Ishikawa (cell line): ENCODE measurements around the gene M1AP.

Source experiments
- CEBPB ChIP-seq: IDR thresholded peaks from 2 replicates; pipeline ENCODE4 v1.6.1; 2012
- EP300 ChIP-seq: IDR thresholded peaks from 2 replicates; pipeline ENCODE4 v1.6.1; 2012; ENCODE audit warnings: borderline replicate concordance
- FOXM1 ChIP-seq: IDR thresholded peaks from 2 replicates; pipeline ENCODE4 v1.6.1; 2012; ENCODE audit warnings: low read depth, borderline replicate concordance
- NFIC ChIP-seq: IDR thresholded peaks from 2 replicates; pipeline ENCODE4 v1.6.1; 2012
- RAD21 ChIP-seq: IDR thresholded peaks from 2 replicates; pipeline ENCODE4 v1.6.1; 2012; ENCODE audit warnings: low read depth
- TAF1 ChIP-seq: IDR thresholded peaks from 2 replicates; pipeline ENCODE4 v1.6.1; 2012; ENCODE audit warnings: low read depth, mild to moderate bottlenecking
- TCF12 ChIP-seq: IDR thresholded peaks from 2 replicates; pipeline ENCODE4 v1.6.1; 2012; ENCODE audit warnings: low read depth
- TEAD4 ChIP-seq: IDR thresholded peaks from 2 replicates; pipeline ENCODE4 v1.6.1; 2012
- YY1 ChIP-seq: IDR thresholded peaks from 2 replicates; pipeline ENCODE4 v1.6.1; 2012; ENCODE audit warnings: low read depth
- ZBTB7A ChIP-seq: IDR thresholded peaks from 2 replicates; pipeline ENCODE4 v1.6.1; 2012; ENCODE audit warnings: low read depth
- TF ChIP-seq, protein P1 (sequence below): IDR thresholded peaks from 2 replicates; pipeline ENCODE4 v1.6.1; 2012
- TF ChIP-seq, protein P2 (sequence below): IDR thresholded peaks from 2 replicates; pipeline ENCODE4 v1.6.1; 2012; ENCODE audit warnings: low read depth, mild to moderate bottlenecking

M1AP gene

DNA sequence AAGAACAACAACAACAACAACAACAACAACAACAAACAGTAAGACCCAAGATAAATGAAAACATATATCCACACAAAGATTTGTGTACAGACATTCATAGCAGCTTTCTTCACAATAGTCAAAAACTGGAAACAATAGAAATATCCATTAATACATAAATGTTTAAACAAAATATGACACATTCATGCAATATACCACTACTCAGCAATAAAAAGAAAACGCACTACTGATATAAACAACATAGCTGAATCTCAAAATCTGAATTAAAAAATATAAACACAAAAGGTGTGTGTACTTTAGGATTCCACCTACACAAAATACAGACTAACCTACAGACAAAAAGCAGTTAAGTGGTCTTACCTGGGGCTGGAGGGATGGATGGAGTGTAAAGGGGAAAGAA lies 51.5 kb downstream of the M1AP start:
- TF ChIP-seq CEBPB (no peak), ZBTB7A (no peak), RAD21 (no peak), TEAD4 (no peak), TAF1 (no peak), TCF12 (no peak), NFIC (no peak), YY1 (no peak), EP300 (no peak)
- TF ChIP-seq, protein P1, sequence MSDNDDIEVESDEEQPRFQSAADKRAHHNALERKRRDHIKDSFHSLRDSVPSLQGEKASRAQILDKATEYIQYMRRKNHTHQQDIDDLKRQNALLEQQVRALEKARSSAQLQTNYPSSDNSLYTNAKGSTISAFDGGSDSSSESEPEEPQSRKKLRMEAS = no peak

- TF ChIP-seq EP300 = no peak
Measured at GRCh38 chr2:74593826-74594772, 54.0 kb downstream of the M1AP start.

DNA sequence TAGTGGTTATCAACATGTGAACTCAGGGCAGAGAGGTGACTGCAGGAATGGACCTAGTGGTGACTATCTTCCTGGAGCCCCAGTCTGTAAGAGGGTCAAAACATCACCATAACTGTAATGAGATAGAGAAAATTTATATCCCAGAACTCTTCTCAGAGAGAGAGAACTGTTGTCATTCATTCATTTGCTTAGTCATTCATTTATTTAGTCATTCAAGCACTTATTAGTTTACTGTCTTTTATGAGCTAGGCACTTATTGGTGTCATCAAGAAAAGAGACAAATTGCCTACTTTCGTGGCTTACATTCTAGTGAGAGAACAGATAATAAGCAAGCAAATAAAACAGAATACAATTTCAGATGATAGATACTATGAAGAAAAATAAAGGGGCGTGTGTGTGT lies 59.5 kb downstream of the M1AP start:
- TF ChIP-seq, protein P2, sequence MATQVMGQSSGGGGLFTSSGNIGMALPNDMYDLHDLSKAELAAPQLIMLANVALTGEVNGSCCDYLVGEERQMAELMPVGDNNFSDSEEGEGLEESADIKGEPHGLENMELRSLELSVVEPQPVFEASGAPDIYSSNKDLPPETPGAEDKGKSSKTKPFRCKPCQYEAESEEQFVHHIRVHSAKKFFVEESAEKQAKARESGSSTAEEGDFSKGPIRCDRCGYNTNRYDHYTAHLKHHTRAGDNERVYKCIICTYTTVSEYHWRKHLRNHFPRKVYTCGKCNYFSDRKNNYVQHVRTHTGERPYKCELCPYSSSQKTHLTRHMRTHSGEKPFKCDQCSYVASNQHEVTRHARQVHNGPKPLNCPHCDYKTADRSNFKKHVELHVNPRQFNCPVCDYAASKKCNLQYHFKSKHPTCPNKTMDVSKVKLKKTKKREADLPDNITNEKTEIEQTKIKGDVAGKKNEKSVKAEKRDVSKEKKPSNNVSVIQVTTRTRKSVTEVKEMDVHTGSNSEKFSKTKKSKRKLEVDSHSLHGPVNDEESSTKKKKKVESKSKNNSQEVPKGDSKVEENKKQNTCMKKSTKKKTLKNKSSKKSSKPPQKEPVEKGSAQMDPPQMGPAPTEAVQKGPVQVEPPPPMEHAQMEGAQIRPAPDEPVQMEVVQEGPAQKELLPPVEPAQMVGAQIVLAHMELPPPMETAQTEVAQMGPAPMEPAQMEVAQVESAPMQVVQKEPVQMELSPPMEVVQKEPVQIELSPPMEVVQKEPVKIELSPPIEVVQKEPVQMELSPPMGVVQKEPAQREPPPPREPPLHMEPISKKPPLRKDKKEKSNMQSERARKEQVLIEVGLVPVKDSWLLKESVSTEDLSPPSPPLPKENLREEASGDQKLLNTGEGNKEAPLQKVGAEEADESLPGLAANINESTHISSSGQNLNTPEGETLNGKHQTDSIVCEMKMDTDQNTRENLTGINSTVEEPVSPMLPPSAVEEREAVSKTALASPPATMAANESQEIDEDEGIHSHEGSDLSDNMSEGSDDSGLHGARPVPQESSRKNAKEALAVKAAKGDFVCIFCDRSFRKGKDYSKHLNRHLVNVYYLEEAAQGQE = no peak
- TF ChIP-seq ZBTB7A = no peak
- no peak for TF ChIP-seq FOXM1
- no peak for TF ChIP-seq RAD21
- no peak for TF ChIP-seq TAF1
- TF ChIP-seq EP300 = no peak

DNA sequence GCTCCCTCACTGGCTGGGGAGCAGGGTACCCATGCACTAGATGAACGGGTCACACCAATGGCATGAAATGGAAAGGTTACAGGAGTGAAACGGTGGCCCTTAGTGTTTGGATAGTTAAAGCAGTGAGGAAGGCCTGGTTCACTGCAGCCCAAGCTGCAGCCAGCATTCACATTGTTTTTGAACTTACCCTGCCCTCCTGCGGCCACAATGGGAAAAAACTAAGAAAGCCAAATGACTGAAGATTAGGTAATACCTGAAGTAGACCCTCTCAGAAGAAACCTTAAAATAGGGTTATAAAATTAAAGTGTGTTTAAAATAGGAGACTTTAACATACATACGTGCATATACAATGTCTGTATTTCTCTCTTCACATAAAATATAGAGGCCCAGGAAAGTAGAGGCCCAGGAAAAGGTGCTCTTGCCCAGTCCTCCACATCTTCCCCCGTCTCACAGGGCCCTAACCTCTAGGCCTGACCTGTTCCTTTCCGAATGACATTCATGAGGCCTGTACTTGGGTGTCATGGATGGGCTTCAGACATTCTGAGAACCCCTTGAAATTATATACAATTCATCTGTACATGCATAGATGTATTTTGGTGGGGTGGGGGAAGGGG lies 60.4 kb downstream of the M1AP start:
- peak; percentile 69 for TF ChIP-seq RAD21
- TF ChIP-seq, protein P2 = no peak

- TF ChIP-seq EP300 (no peak), RAD21 (peak; percentile 27; the same call in 1 of the 2 replicates)
Measured at GRCh38 chr2:74585406-74586185, 62.5 kb downstream of the M1AP start.

GRCh38 chr2:74584088-74584645 lies 64.0 kb downstream of the M1AP start:
- TF ChIP-seq TAF1 (no peak), EP300 (no peak), ZBTB7A (no peak), YY1 (no peak), TEAD4 (no peak), CEBPB (no peak)
- TF ChIP-seq, protein P1 = no peak
- TF ChIP-seq, protein P2 = no peak
